ENCODE measurements around the gene P2RX2.

P2RX2 gene

GRCh38 chr12:132602572-132603239 is 15.9 kb upstream of the P2RX2 start:
- no peak for DNase-seq (ENCODE audit: low read depth in 2 of 2, low spot score in 1 of 2)

GRCh38 chr12:132603240-132604150 is 15.1 kb upstream of the P2RX2 start:
- DNase-seq (ENCODE audit: low read depth in 2 of 2, low spot score in 1 of 2), result no peak

GRCh38 chr12:132604151-132604618 is 14.4 kb upstream of the P2RX2 start:
- DNase-seq (ENCODE audit: low read depth in 2 of 2, low spot score in 1 of 2), result no peak

- DNase-seq (ENCODE audit: low read depth in 2 of 2, low spot score in 1 of 2), result no peak
Observed at GRCh38 chr12:132604668-132605441, 13.7 kb upstream of the P2RX2 start.

- no peak for DNase-seq (ENCODE audit: low read depth in 2 of 2, low spot score in 1 of 2)
Observed at GRCh38 chr12:132605892-132606291, 12.7 kb upstream of the P2RX2 start.

GRCh38 chr12:132606466-132606865 is 12.1 kb upstream of the P2RX2 start:
- no peak for DNase-seq (ENCODE audit: low read depth in 2 of 2, low spot score in 1 of 2)

GRCh38 chr12:132606927-132607326 is 11.6 kb upstream of the P2RX2 start:
- no peak for DNase-seq (ENCODE audit: low read depth in 2 of 2, low spot score in 1 of 2)

- no peak for DNase-seq (ENCODE audit: low read depth in 2 of 2, low spot score in 1 of 2)
Observed at GRCh38 chr12:132608231-132609171, 10.1 kb upstream of the P2RX2 start.

- no peak for DNase-seq (ENCODE audit: low read depth in 2 of 2, low spot score in 1 of 2)
Observed at GRCh38 chr12:132610051-132610759, 8.4 kb upstream of the P2RX2 start, which contains the start of gene LRCOL1. Gene LRCOL1 (minus strand): TSS chr12:132610582. CDS start chr12:132606251, 4,331 bp downstream.

GRCh38 chr12:132610866-132611602 is 7.5 kb upstream of the P2RX2 start:
- DNase-seq (ENCODE audit: low read depth in 2 of 2, low spot score in 1 of 2), result no peak

- DNase-seq (ENCODE audit: low read depth in 2 of 2, low spot score in 1 of 2), result no peak
Observed at GRCh38 chr12:132611620-132612019, 7.0 kb upstream of the P2RX2 start.

GRCh38 chr12:132614029-132614428 is 4.5 kb upstream of the P2RX2 start:
- DNase-seq (ENCODE audit: low read depth in 2 of 2, low spot score in 1 of 2), result no peak

- peak; percentile 54 to 68 for DNase-seq (ENCODE audit: low read depth in 2 of 2, low spot score in 1 of 2)
Observed at GRCh38 chr12:132614861-132615578, 3.6 kb upstream of the P2RX2 start.

- DNase-seq (ENCODE audit: low read depth in 2 of 2, low spot score in 1 of 2), result no peak
Observed at GRCh38 chr12:132615579-132616038, 3.0 kb upstream of the P2RX2 start.

- DNase-seq (ENCODE audit: low read depth in 2 of 2, low spot score in 1 of 2), result no peak
Observed at GRCh38 chr12:132617135-132617701, 1.4 kb upstream of the P2RX2 start.

- DNase-seq (ENCODE audit: low read depth in 2 of 2, low spot score in 1 of 2), result no peak
Observed at GRCh38 chr12:132617822-132618682, 524 bp upstream of the P2RX2 start.

- no peak for DNase-seq (ENCODE audit: low read depth in 2 of 2, low spot score in 1 of 2)
Observed at GRCh38 chr12:132619071-132619385, 452 bp downstream of the P2RX2 start.

All from stimulated activated CD8-positive, alpha-beta memory T cell treated with anti-CD3 and anti-CD28 coated beads, Interleukin-4, amount 100 ng/mL, for 4 hours (primary cell).